Neural cell (in vitro differentiated cells): ENCODE measurements around the gene NSG2. TPM values are rescaled to one million over a fixed set of nuclear protein-coding genes. Genes with fewer than 3 reads are reported as not detected.

Source experiments
- H2AFZ ChIP-seq: fragments of 200-600, 300-800 bp; sonication (generic), shearing (Covaris generic); 2 replicates; pipeline ENCODE4 v1.6.0; 2014; ENCODE audit warnings: low read depth, mild to moderate bottlenecking, antibody characterized with exemption, low read length, moderate library complexity
- H3F3A ChIP-seq: fragments of 200-600 bp; shearing (Covaris generic); 2 replicates; pipeline ENCODE4 v1.6.1; 2016; ENCODE audit warnings: mild to moderate bottlenecking, moderate library complexity, mixed read lengths, antibody characterized with exemption, low read length; ENCODE audit not compliant: insufficient read depth, poor library complexity, severe bottlenecking
- H3K27ac ChIP-seq: fragments of 200-600, 300-800 bp; sonication (generic), shearing (Covaris generic); 2 replicates; pipeline ENCODE4 v1.5.1; 2014; ENCODE audit warnings: mild to moderate bottlenecking, low read length, moderate library complexity
- H3K27me3 ChIP-seq: fragments of 300-800, 200-600 bp; sonication (generic), shearing (Covaris generic); 2 replicates; pipeline ENCODE4 v1.6.0; 2014; ENCODE audit warnings: mild to moderate bottlenecking, low read depth, low read length, moderate library complexity; ENCODE audit not compliant: insufficient read depth
- H3K36me3 ChIP-seq: fragments of 300-800, 200-600 bp; sonication (generic), shearing (Covaris generic); 2 replicates; pipeline ENCODE4 v1.5.1; 2014; ENCODE audit warnings: mild to moderate bottlenecking, antibody characterized with exemption, low read length, moderate library complexity; ENCODE audit not compliant: insufficient read depth
- H3K4me2 ChIP-seq: fragments of 300-800, 200-600 bp; sonication (generic), shearing (Covaris generic); 2 replicates; pipeline ENCODE4 v1.6.0; 2014; ENCODE audit warnings: mild to moderate bottlenecking, low read length
- H3K4me3 ChIP-seq: fragments of 300-800, 200-600 bp; sonication (generic), shearing (Covaris generic); 2 replicates; pipeline ENCODE4 v1.5.1; 2014; ENCODE audit warnings: mild to moderate bottlenecking, low read length, moderate library complexity
- H3K79me2 ChIP-seq: fragments of 200-600 bp; shearing (Covaris generic); replicated peaks from 2 replicates; pipeline ENCODE4 v1.6.0; 2014; ENCODE audit warnings: mild to moderate bottlenecking, low read length, moderate library complexity; ENCODE audit not compliant: insufficient read depth
- H3K9ac ChIP-seq: fragments of 300-800, 200-600 bp; sonication (generic), shearing (Covaris generic); 2 replicates; pipeline ENCODE4 v1.6.1; 2016; ENCODE audit warnings: mild to moderate bottlenecking, low read length, mixed read lengths
- H3K9me2 ChIP-seq: fragments of 200-600 bp; shearing (Covaris generic); 2 replicates; pipeline ENCODE4 v1.6.1; 2016; ENCODE audit warnings: mild to moderate bottlenecking, low read length, mixed read lengths; ENCODE audit not compliant: insufficient read depth
- H3K9me3 ChIP-seq: fragments of 200-600, 300-800 bp; sonication (generic), shearing (Covaris generic); 2 replicates; pipeline ENCODE4 v1.6.1; 2016; ENCODE audit warnings: mild to moderate bottlenecking, mixed run types, low read length, moderate library complexity, mixed read lengths
- H4K20me1 ChIP-seq: fragments of 200-600 bp; shearing (Covaris generic); 2 replicates; pipeline ENCODE4 v1.6.1; 2016; ENCODE audit warnings: mild to moderate bottlenecking, mixed run types; ENCODE audit not compliant: insufficient read depth
- CTCF ChIP-seq: fragments of 450-650 bp; IDR thresholded peaks from 2 replicates; pipeline ENCODE4 v1.5.1; 2014; ENCODE audit warnings: antibody characterized with exemption, mild to moderate bottlenecking, moderate library complexity; ENCODE audit not compliant: poor library complexity, severe bottlenecking
- EP300 ChIP-seq: fragments of 450-650 bp; conservative IDR thresholded peaks from 2 replicates; pipeline ENCODE4 v1.6.1; 2014; ENCODE audit warnings: antibody characterized with exemption, mild to moderate bottlenecking, moderate library complexity; ENCODE audit not compliant: poor library complexity, severe bottlenecking
- EZH2 ChIP-seq: fragments of 200-600, 300-800 bp; shearing (Covaris generic), sonication (generic); IDR thresholded peaks from 2 replicates; pipeline ENCODE4 v1.6.1; 2014; ENCODE audit warnings: antibody characterized with exemption, low read length, borderline replicate concordance, mild to moderate bottlenecking; ENCODE audit not compliant: insufficient read depth, poor library complexity, severe bottlenecking
- MXI1 ChIP-seq: fragments of 450-650 bp; conservative IDR thresholded peaks from 2 replicates; pipeline ENCODE4 v1.6.1; 2014; ENCODE audit warnings: antibody characterized with exemption, mild to moderate bottlenecking; ENCODE audit not compliant: poor library complexity, severe bottlenecking
- POLR2AphosphoS5 ChIP-seq: IDR thresholded peaks from 2 replicates; pipeline ENCODE4 v1.6.1; 2012
- RAD21 ChIP-seq: fragments of 450-650 bp; conservative IDR thresholded peaks from 2 replicates; pipeline ENCODE4 v1.6.1; 2014; ENCODE audit warnings: antibody characterized with exemption, mild to moderate bottlenecking, moderate library complexity
- REST ChIP-seq: IDR thresholded peaks from 2 replicates; pipeline ENCODE4 v1.6.1; 2012; ENCODE audit warnings: borderline replicate concordance
- SMC3 ChIP-seq: fragments of 450-650 bp; conservative IDR thresholded peaks from 2 replicates; pipeline ENCODE4 v1.6.1; 2014; ENCODE audit warnings: antibody characterized with exemption, mild to moderate bottlenecking, moderate library complexity; ENCODE audit not compliant: poor library complexity
- TAF1 ChIP-seq: IDR thresholded peaks from 2 replicates; pipeline ENCODE4 v1.6.1; 2012; ENCODE audit warnings: low read depth
- polyA plus RNA-seq: library from polyadenylated mRNA; depleted of rRNA; stranded (reverse); fragments of >200 nt; gene quantifications from 2 replicates; pipeline ENCODE4 v1.2.3, GENCODE V29; 2014

NSG2 gene
- polyA plus RNA-seq, 1 donor from 2014 or later = 1,761 TPM

- H3K27me3 ChIP-seq = no peaks in the 10 kb centered on the region
- H3K4me3 ChIP-seq = no peak overlapping the region
- H2AFZ ChIP-seq = no peak overlapping the region
- no peak overlapping the region for H3K9ac ChIP-seq
- peaks cover 5% of the 10 kb centered on the region for H3F3A ChIP-seq
- no peaks in the 10 kb centered on the region for H3K9me3 ChIP-seq
- H4K20me1 ChIP-seq = no peaks in the 10 kb centered on the region
- no peaks in the 10 kb centered on the region for H3K79me2 ChIP-seq
- no peak overlapping the region for H3K4me2 ChIP-seq
- no peak overlapping the region for H3K27ac ChIP-seq
- TF ChIP-seq EP300 = no peak
- H3K36me3 ChIP-seq = no peaks in the 10 kb centered on the region
- H3K9me2 ChIP-seq = no peaks in the 10 kb centered on the region
These were observed 103.9 kb downstream of the NSG2 start for GRCh38 chr5:174149426-174149825.

GRCh38 chr5:174149989-174150388 is 104.5 kb downstream of the NSG2 start:
- no peaks in the 10 kb centered on the region for H3K27me3 ChIP-seq
- no peak overlapping the region for H3K27ac ChIP-seq
- H4K20me1 ChIP-seq = no peaks in the 10 kb centered on the region
- no peaks in the 10 kb centered on the region for H3K36me3 ChIP-seq
- no peaks in the 10 kb centered on the region for H3K79me2 ChIP-seq
- peaks cover 5% of the 10 kb centered on the region for H3F3A ChIP-seq
- H3K9me2 ChIP-seq = no peaks in the 10 kb centered on the region
- no peak overlapping the region for H2AFZ ChIP-seq
- no peaks in the 10 kb centered on the region for H3K9me3 ChIP-seq
- H3K4me3 ChIP-seq = no peak overlapping the region
- H3K9ac ChIP-seq = no peak overlapping the region
- TF ChIP-seq MXI1 = no peak
- TF ChIP-seq CTCF = no peak
- TF ChIP-seq EP300 = no peak
- no peak for TF ChIP-seq RAD21
- no peak for TF ChIP-seq EZH2
- TF ChIP-seq REST = no peak
- no peak for TF ChIP-seq SMC3
- TF ChIP-seq TAF1 = no peak
- TF ChIP-seq POLR2AphosphoS5 = no peak
- no peak overlapping the region for H3K4me2 ChIP-seq

GRCh38 chr5:174151599-174152181 is 106.2 kb downstream of the NSG2 start:
- H3K27me3 ChIP-seq = no peaks in the 10 kb centered on the region
- no peaks in the 10 kb centered on the region for H3K36me3 ChIP-seq
- H4K20me1 ChIP-seq = no peaks in the 10 kb centered on the region
- no peak overlapping the region for H3K4me3 ChIP-seq
- no peak for TF ChIP-seq CTCF
- TF ChIP-seq EP300 = no peak
- TF ChIP-seq MXI1 = no peak
- no peak for TF ChIP-seq SMC3
- TF ChIP-seq RAD21 = no peak
- TF ChIP-seq REST = no peak
- TF ChIP-seq EZH2 = no peak
- TF ChIP-seq POLR2AphosphoS5 = no peak
- no peak for TF ChIP-seq TAF1
- no peak overlapping the region for H3K9ac ChIP-seq
- no peaks in the 10 kb centered on the region for H3K9me3 ChIP-seq
- H3K79me2 ChIP-seq = no peaks in the 10 kb centered on the region
- H2AFZ ChIP-seq = no peak overlapping the region
- H3K9me2 ChIP-seq = no peaks in the 10 kb centered on the region
- no peak overlapping the region for H3K4me2 ChIP-seq
- no peak overlapping the region for H3K27ac ChIP-seq
- H3F3A ChIP-seq = peaks cover 2% of the 10 kb centered on the region
